Vagina (tissue), 2 donors: Measurements from ENCODE around the gene CLCN6. TPM values are rescaled to one million over a fixed set of nuclear protein-coding genes. Genes with fewer than 3 reads are reported as not detected.

Source experiments
- DNase-seq, 2 donors: peaks; one replicate each; pipeline ENCODE4 v3.0.0-alpha.2; 2017; ENCODE audit errors: extremely low spot score in 2 of 2
- H3K27ac ChIP-seq: fragments of 200-600 bp; sonication (generic); one replicate; pipeline ENCODE4 v1.5.1; 2019
- H3K27me3 ChIP-seq: fragments of 200-600 bp; sonication (generic); one replicate; pipeline ENCODE4 v1.5.1; 2019
- H3K36me3 ChIP-seq, 2 donors: fragments of 200-600 bp; sonication (generic); one replicate each; pipeline ENCODE4 v1.5.1; 2017 to 2019
- H3K4me1 ChIP-seq: fragments of 200-600 bp; sonication (generic); one replicate; pipeline ENCODE4 v1.5.1; 2019
- H3K4me3 ChIP-seq, 2 donors: fragments of 200-600 bp; sonication (generic); 1 replicate in 1 of 2; 2 replicates in 1 of 2; pipeline ENCODE4 v1.5.1; 2016 to 2019
- H3K9me3 ChIP-seq: fragments of 200-600 bp; sonication (generic); one replicate; pipeline ENCODE4 v1.5.1; 2019
- POLR2A ChIP-seq, 2 donors: fragments of 450-650 bp; IDR thresholded peaks; one replicate each; pipeline ENCODE4 v1.6.1; 2017; ENCODE audit warnings: antibody characterized with exemption in 2 of 2, mild to moderate bottlenecking in 2 of 2, moderate library complexity in 2 of 2
- POLR2AphosphoS5 ChIP-seq, 2 donors: sonication (generic); formaldehyde crosslinking; IDR thresholded peaks; one replicate each; pipeline ENCODE4 v1.9.0; 2017; ENCODE audit warnings: antibody characterized with exemption in 2 of 2, mild to moderate bottlenecking in 2 of 2, low read depth in 1 of 2; ENCODE audit not compliant: insufficient read depth in 1 of 2
- intact Hi-C: fragments of 100-400 bp; cut with DNase I; formaldehyde crosslinking; loops from one replicate; pipeline ENCODE4 v1.15.1; 2023
- total RNA-seq: library from RNA; depleted of rRNA; stranded (reverse); fragments of >200 nt; gene quantifications from one replicate; pipeline ENCODE4 v1.2.3, GENCODE V29; 2016
- TF ChIP-seq, protein P1 (sequence below), 3 experiments: fragments of 450-650 bp in 2 of 3; fragments of 200-600 bp in 1 of 3; sonication (generic) in 1 of 3; IDR thresholded peaks; one replicate each; pipeline ENCODE4 v1.5.1; 2017 to 2019; ENCODE audit warnings: antibody characterized with exemption in 3 of 3, mild to moderate bottlenecking in 2 of 3, moderate library complexity in 2 of 3

CLCN6 gene
- total RNA-seq, 1 donor from 2014 or later, result 19.2 TPM

DNA sequence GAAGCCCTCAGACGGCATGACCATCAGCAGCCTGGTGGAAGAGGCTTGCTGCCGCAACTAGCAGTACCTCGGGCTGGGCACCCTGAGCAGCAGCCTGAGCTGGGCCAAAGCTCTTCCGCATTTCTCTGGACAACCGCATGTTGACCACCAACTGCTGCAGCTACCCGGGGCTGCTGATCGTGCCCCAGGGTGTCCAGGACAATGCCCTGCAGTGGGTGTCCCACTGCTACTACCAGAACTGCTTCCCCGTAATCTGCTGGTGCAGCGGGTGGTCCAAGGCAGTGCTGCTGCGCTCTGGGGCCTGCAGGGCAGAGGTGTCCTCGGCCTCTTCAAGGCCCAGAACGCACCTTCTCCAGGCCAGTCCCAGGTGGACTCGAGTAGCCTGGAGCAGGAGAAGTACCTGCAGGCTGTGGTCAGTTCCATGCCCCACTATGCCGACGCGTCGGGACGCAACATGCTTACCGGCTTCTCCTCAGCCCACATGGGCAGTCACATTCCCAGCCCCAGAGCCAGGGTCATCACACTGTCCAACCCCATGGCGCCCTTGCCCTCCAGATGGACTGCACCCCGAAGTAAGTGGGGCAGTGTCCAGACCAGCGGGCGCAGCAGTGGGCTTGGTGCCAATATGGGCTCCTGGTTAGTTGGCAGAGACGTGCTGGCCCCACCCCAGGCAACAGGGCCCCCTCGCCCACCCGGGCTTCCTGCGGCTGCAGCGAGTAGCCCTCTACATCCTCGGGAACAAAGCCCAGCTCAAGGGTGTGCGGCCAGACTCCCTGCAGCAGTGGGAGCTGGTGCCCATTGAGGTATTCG lies 72.3 kb downstream of the CLCN6 start:
- no peak for DNase-seq
- H3K4me3 ChIP-seq, result no peak overlapping the region
- no peaks in the 10 kb centered on the region for H3K27me3 ChIP-seq
- no peaks in the 10 kb centered on the region for H3K4me1 ChIP-seq
- no peak for TF ChIP-seq POLR2A (IDR thresholded peaks at IDR 0.05)
- no peak overlapping the region for H3K27ac ChIP-seq
- intact Hi-C loops, result no loop called here
- no peaks in the 10 kb centered on the region for H3K9me3 ChIP-seq
- H3K36me3 ChIP-seq, result no peaks in the 10 kb centered on the region

GRCh38 chr1:11878891-11879190 lies 72.8 kb downstream of the CLCN6 start:
- Histone ChIP-seq H3K9me3 (no peaks in the 10 kb centered on the region), H3K4me1 (no peaks in the 10 kb centered on the region), H3K27me3 (no peaks in the 10 kb centered on the region), H3K4me3 (no peak overlapping the region), H3K36me3 (no peaks in the 10 kb centered on the region), H3K27ac (no peak overlapping the region)
- intact Hi-C loops, result no loop called here
- DNase-seq, result no peak
- TF ChIP-seq, protein P1, sequence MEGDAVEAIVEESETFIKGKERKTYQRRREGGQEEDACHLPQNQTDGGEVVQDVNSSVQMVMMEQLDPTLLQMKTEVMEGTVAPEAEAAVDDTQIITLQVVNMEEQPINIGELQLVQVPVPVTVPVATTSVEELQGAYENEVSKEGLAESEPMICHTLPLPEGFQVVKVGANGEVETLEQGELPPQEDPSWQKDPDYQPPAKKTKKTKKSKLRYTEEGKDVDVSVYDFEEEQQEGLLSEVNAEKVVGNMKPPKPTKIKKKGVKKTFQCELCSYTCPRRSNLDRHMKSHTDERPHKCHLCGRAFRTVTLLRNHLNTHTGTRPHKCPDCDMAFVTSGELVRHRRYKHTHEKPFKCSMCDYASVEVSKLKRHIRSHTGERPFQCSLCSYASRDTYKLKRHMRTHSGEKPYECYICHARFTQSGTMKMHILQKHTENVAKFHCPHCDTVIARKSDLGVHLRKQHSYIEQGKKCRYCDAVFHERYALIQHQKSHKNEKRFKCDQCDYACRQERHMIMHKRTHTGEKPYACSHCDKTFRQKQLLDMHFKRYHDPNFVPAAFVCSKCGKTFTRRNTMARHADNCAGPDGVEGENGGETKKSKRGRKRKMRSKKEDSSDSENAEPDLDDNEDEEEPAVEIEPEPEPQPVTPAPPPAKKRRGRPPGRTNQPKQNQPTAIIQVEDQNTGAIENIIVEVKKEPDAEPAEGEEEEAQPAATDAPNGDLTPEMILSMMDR (IDR thresholded peaks at IDR 0.05), result no peak

- Histone ChIP-seq H3K9me3 (no peaks in the 10 kb centered on the region), H3K27ac (no peak overlapping the region), H3K4me1 (no peaks in the 10 kb centered on the region), H3K36me3 (no peaks in the 10 kb centered on the region), H3K27me3 (no peaks in the 10 kb centered on the region), H3K4me3 (no peak overlapping the region)
- DNase-seq, result no peak
- no peak for TF ChIP-seq POLR2AphosphoS5 (IDR thresholded peaks at IDR 0.05; ENCODE audit: insufficient read depth in 1 of 2, low read depth in 1 of 2)
- TF ChIP-seq, protein P1 (IDR thresholded peaks at IDR 0.05), result no peak
- no peak for TF ChIP-seq POLR2A (IDR thresholded peaks at IDR 0.05)
- intact Hi-C loops, result no loop called here
These were observed 73.6 kb downstream of the CLCN6 start for GRCh38 chr1:11879311-11880180.

DNA sequence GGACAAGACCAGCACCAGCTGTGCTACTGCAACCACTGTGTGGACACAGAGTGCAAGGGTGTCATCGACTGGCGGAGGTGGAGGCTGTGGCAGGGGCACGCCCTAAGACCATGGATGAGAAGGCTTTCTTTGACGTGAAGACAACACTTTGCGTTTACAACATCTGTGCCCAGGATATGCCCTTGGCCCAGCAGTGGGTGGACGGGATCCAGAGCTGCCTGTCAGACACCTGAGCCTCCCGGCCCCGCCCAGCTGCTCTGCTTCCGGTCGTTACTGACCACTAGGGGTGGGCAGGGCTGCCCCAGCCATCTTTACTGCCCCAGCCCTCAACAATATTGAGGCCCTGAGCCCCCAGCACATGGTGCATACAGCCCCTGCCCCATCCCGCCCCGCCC lies 74.2 kb downstream of the CLCN6 start:
- Histone ChIP-seq H3K4me1 (no peaks in the 10 kb centered on the region), H3K27me3 (no peaks in the 10 kb centered on the region), H3K4me3 (no peak overlapping the region), H3K9me3 (no peaks in the 10 kb centered on the region), H3K36me3 (no peaks in the 10 kb centered on the region), H3K27ac (no peak overlapping the region)
- no peak for TF ChIP-seq POLR2AphosphoS5 (IDR thresholded peaks at IDR 0.05; ENCODE audit: insufficient read depth in 1 of 2, low read depth in 1 of 2)
- TF ChIP-seq, protein P1 (IDR thresholded peaks at IDR 0.05), result no peak
- TF ChIP-seq POLR2A (IDR thresholded peaks at IDR 0.05), result no peak
- DNase-seq, result no peak
- intact Hi-C loops, result no loop called here

GRCh38 chr1:11880911-11881748 lies 75.1 kb downstream of the CLCN6 start:
- H3K27me3 ChIP-seq, result no peaks in the 10 kb centered on the region
- no peaks in the 10 kb centered on the region for H3K36me3 ChIP-seq
- intact Hi-C loops, result no loop called here
- no peak overlapping the region for H3K27ac ChIP-seq
- no peak overlapping the region for H3K4me3 ChIP-seq
- no peaks in the 10 kb centered on the region for H3K9me3 ChIP-seq
- peak in 1 of 2 donors; percentile 42 for TF ChIP-seq POLR2AphosphoS5 (IDR thresholded peaks at IDR 0.05; ENCODE audit: insufficient read depth in 1 of 2, low read depth in 1 of 2)
- no peak for TF ChIP-seq POLR2A (IDR thresholded peaks at IDR 0.05)
- no peaks in the 10 kb centered on the region for H3K4me1 ChIP-seq
- no peak for DNase-seq
